ENCODE data around the gene CCDC148. TPM values are rescaled to one million over a fixed set of nuclear protein-coding genes. Genes with fewer than 3 reads are reported as not detected.

The CCDC148 gene
- total and polyA plus RNA-seq, 2 donors (not counting 3 experiments of a cell fraction or from before 2014, with no cell fraction given): 0.04 to 0.69 TPM

GRCh38 chr2:158381205-158381604 is 75.3 kb downstream of the CCDC148 start:
- BruUV-seq (replicated peaks): no TSS peak
- TF ChIP-seq GATA2 (IDR thresholded peaks at IDR 0.05; ENCODE audit: insufficient read depth, insufficient read length, low read depth, low read length): no peak
- TF ChIP-seq MYC (IDR thresholded peaks at IDR 0.05; ENCODE audit: low read depth, low read length): no peak
- no peak for TF ChIP-seq FOS (IDR thresholded peaks at IDR 0.05; ENCODE audit: borderline replicate concordance, insufficient read depth, low read length)
- TF ChIP-seq EZH2 (IDR thresholded peaks at IDR 0.05; ENCODE audit: borderline replicate concordance, low read depth, low read length, severe bottlenecking): no peak
- no peak for TF ChIP-seq POLR2AphosphoS5 (IDR thresholded peaks at IDR 0.05; ENCODE audit: insufficient read depth, low read depth, low read length)
- TF ChIP-seq JUN (IDR thresholded peaks at IDR 0.05; ENCODE audit: borderline replicate concordance, insufficient read depth, insufficient read length, low read depth): no peak
- no peak for TF ChIP-seq MAX (IDR thresholded peaks at IDR 0.05; ENCODE audit: insufficient read depth, insufficient read length)
- TF ChIP-seq CTCF (IDR thresholded peaks at IDR 0.05; ENCODE audit: extremely low read depth in 1 of 2, insufficient read depth in 1 of 2, low read depth in 1 of 2, low read length in 2 of 2): no peak
- no peak for TF ChIP-seq POLR2A (IDR thresholded peaks at IDR 0.05; ENCODE audit: low read depth, low read length)
- CTCF ChIA-PET: no interaction called here
- dilution Hi-C loops (cut with MboI; ENCODE audit: extremely low pct_ligation_motif_present, low sequenced_read_pairs): no loop called here
- Histone ChIP-seq H4K20me1 (replicated peaks; ENCODE audit: control insufficient read depth, extremely low read depth, insufficient read depth, low read length) (no peaks in the 10 kb centered on the region), H3K27me3 (ENCODE audit: control insufficient read depth in 2 of 2, insufficient read depth in 2 of 2, low read length in 2 of 2) (peaks cover 2 to 6% of the 10 kb centered on the region in 2 experiments), H2AFZ (ENCODE audit: low read depth, low read length) (no peak overlapping the region), H3K9ac (replicated peaks; ENCODE audit: extremely low read depth, insufficient read depth, low read length) (no peak overlapping the region), H3K27ac (ENCODE audit: insufficient read depth, low read depth, low read length) (no peak overlapping the region), H3K4me1 (ENCODE audit: control insufficient read depth, extremely low read depth, insufficient read depth, low read length) (no peaks in the 10 kb centered on the region), H3K36me3 (ENCODE audit: control insufficient read depth in 2 of 2, extremely low read depth in 1 of 2, insufficient read depth in 2 of 2, low read length in 2 of 2) (no peaks in the 10 kb centered on the region), H3K9me1 (replicated peaks; ENCODE audit: control insufficient read depth, extremely low read depth, insufficient read depth, low read length) (no peaks in the 10 kb centered on the region), H3K9me3 (replicated peaks; ENCODE audit: control insufficient read depth, insufficient read depth, low read length) (no peaks in the 10 kb centered on the region), H3K4me2 (ENCODE audit: insufficient read depth, low read length) (no peak overlapping the region), H3K4me3 (replicated peaks in 1 of 3; ENCODE audit: insufficient read depth in 1 of 3, low read depth in 1 of 3, low read length in 3 of 3) (no peak overlapping the region), H3K79me2 (ENCODE audit: control insufficient read depth, insufficient read depth, low read length) (no peaks in the 10 kb centered on the region)
- POLR2A ChIA-PET: no interaction called here
- DNase-seq (ENCODE audit: low read depth, low spot score) (no peak), FAIRE-seq (no peak)
- intact Hi-C loops (cut with micrococcal nuclease): no loop called here

Measured in endothelial cell of umbilical vein (primary cell).